ELF-1 (cell line): Measurements from ENCODE around the gene GALNT2.
A peak's percentile ranks its signal among the peaks of the same experiment; 100 is the strongest.

Experiments used
- DNase-seq: peaks from one replicate; pipeline ENCODE4 v3.0.0-alpha.2; 2016; ENCODE audit warnings: low read depth, low spot score

The GALNT2 gene

GRCh38 chr1:230091473-230092231 is 24.6 kb downstream of the GALNT2 start:
- DNase-seq, result no peak

- no peak for DNase-seq
Observed at GRCh38 chr1:230094746-230095145, 27.7 kb downstream of the GALNT2 start.

GRCh38 chr1:230095938-230096337 is 28.9 kb downstream of the GALNT2 start:
- no peak for DNase-seq

- DNase-seq, result no peak
Observed at GRCh38 chr1:230097370-230097769, 30.3 kb downstream of the GALNT2 start.

GRCh38 chr1:230098723-230099122 is 31.7 kb downstream of the GALNT2 start:
- DNase-seq, result no peak

- no peak for DNase-seq
Observed at GRCh38 chr1:230099465-230099864, 32.4 kb downstream of the GALNT2 start.

- no peak for DNase-seq
Observed at GRCh38 chr1:230100932-230101331, 33.9 kb downstream of the GALNT2 start.

GRCh38 chr1:230101556-230101955 is 34.5 kb downstream of the GALNT2 start:
- no peak for DNase-seq

GRCh38 chr1:230102046-230102445 is 35.0 kb downstream of the GALNT2 start:
- no peak for DNase-seq

GRCh38 chr1:230102472-230102871 is 35.4 kb downstream of the GALNT2 start:
- no peak for DNase-seq

GRCh38 chr1:230103306-230104173 is 36.5 kb downstream of the GALNT2 start:
- no peak for DNase-seq

- peak; percentile 58 for DNase-seq
Observed at GRCh38 chr1:230104395-230105244, 37.6 kb downstream of the GALNT2 start.

GRCh38 chr1:230105245-230105753 is 38.3 kb downstream of the GALNT2 start:
- no peak for DNase-seq

GRCh38 chr1:230105754-230106625 is 39.0 kb downstream of the GALNT2 start:
- no peak for DNase-seq

GRCh38 chr1:230107941-230108340 is 40.9 kb downstream of the GALNT2 start:
- DNase-seq, result no peak

GRCh38 chr1:230108580-230108979 is 41.5 kb downstream of the GALNT2 start:
- no peak for DNase-seq

- DNase-seq, result no peak
Observed at GRCh38 chr1:230109066-230109465, 42.0 kb downstream of the GALNT2 start.

- no peak for DNase-seq
Observed at GRCh38 chr1:230109895-230110667, 43.0 kb downstream of the GALNT2 start.

- DNase-seq, result no peak
Observed at GRCh38 chr1:230110971-230111370, 43.9 kb downstream of the GALNT2 start.

- DNase-seq, result no peak
Observed at GRCh38 chr1:230112131-230112701, 45.2 kb downstream of the GALNT2 start.
